Cardiac muscle cell (in vitro differentiated cells and primary cell): ENCODE results near the gene KLHL5. TPM values are rescaled to one million over a fixed set of nuclear protein-coding genes. Genes with fewer than 3 reads are reported as not detected.

Source experiments
- DNase-seq, 2 donors: peaks; one replicate each; pipeline versions ENCODE4 v3.0.0 to v3.0.0-alpha.2; 2010 to 2017; ENCODE audit warnings: low read depth in 1 of 2, low spot score in 1 of 2
- H3K27ac ChIP-seq: fragments of 200-600 bp; sonication (generic); 2 replicates; pipeline ENCODE4 v1.5.1; 2016
- H3K27me3 ChIP-seq: fragments of 200-600 bp; sonication (generic); 2 replicates; pipeline ENCODE4 v1.6.0; 2016; ENCODE audit warnings: control low read depth
- H3K36me3 ChIP-seq: fragments of 200-600 bp; sonication (generic); 2 replicates; pipeline ENCODE4 v1.5.1; 2016; ENCODE audit warnings: control low read depth
- H3K4me1 ChIP-seq: fragments of 200-600 bp; sonication (generic); 2 replicates; pipeline ENCODE4 v1.8.1; 2017; ENCODE audit warnings: low read depth, mild to moderate bottlenecking, mixed run types
- H3K4me3 ChIP-seq: fragments of 200-600 bp; sonication (generic); 2 replicates; pipeline ENCODE4 v1.5.1; 2016; ENCODE audit warnings: mild to moderate bottlenecking
- H3K9me3 ChIP-seq: fragments of 200-600 bp; sonication (generic); 2 replicates; pipeline ENCODE4 v1.5.1; 2017; ENCODE audit warnings: low read depth, mild to moderate bottlenecking, control low read depth
- polyA plus RNA-seq: library from polyadenylated mRNA; unstranded; fragments of >200 nt; fragmentation: Nextera tagmentation; extraction: Ambion mirVana; gene quantifications from 2 replicates; pipeline ENCODE4 v1.2.1, GENCODE V29; 2016
- total RNA-seq: library from RNA; depleted of rRNA; stranded (reverse); fragments of >200 nt; gene quantifications from 2 replicates; pipeline ENCODE4 v1.2.3, GENCODE V29; 2016
- TF ChIP-seq, protein P1 (sequence below): IDR thresholded peaks from 2 replicates; pipeline ENCODE4 v1.5.1; 2012; ENCODE audit warnings: low read depth, mild to moderate bottlenecking, low read length

KLHL5 gene
- total and polyA plus RNA-seq, 2 experiments from 2014 or later, result 20.7 to 27.7 TPM

DNA sequence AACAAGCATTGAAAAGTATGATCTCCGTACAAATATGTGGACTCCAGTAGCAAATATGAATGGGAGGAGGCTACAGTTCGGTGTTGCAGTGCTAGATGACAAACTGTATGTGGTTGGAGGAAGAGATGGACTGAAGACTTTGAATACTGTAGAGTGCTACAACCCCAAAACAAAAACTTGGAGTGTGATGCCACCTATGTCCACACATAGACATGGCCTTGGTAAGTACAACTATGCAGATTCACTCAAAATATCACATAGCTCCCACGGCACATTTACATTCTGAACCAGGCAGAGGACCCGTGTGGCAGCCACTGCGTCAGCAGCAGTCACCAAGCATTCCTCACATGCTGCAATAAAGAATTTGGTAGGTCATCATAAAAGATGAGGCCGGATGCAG lies 41.3 kb downstream of the KLHL5 start:
- Histone ChIP-seq H3K27me3 (no peaks in the 10 kb centered on the region), H3K27ac (no peak overlapping the region), H3K9me3 (no peaks in the 10 kb centered on the region), H3K36me3 (peaks cover 3% of the 10 kb centered on the region), H3K4me3 (no peak overlapping the region), H3K4me1 (no peaks in the 10 kb centered on the region)
- DNase-seq, result peak in 1 of 2 donors; percentile 3
- TF ChIP-seq, protein P1, sequence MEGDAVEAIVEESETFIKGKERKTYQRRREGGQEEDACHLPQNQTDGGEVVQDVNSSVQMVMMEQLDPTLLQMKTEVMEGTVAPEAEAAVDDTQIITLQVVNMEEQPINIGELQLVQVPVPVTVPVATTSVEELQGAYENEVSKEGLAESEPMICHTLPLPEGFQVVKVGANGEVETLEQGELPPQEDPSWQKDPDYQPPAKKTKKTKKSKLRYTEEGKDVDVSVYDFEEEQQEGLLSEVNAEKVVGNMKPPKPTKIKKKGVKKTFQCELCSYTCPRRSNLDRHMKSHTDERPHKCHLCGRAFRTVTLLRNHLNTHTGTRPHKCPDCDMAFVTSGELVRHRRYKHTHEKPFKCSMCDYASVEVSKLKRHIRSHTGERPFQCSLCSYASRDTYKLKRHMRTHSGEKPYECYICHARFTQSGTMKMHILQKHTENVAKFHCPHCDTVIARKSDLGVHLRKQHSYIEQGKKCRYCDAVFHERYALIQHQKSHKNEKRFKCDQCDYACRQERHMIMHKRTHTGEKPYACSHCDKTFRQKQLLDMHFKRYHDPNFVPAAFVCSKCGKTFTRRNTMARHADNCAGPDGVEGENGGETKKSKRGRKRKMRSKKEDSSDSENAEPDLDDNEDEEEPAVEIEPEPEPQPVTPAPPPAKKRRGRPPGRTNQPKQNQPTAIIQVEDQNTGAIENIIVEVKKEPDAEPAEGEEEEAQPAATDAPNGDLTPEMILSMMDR, result peak; percentile 2

DNA sequence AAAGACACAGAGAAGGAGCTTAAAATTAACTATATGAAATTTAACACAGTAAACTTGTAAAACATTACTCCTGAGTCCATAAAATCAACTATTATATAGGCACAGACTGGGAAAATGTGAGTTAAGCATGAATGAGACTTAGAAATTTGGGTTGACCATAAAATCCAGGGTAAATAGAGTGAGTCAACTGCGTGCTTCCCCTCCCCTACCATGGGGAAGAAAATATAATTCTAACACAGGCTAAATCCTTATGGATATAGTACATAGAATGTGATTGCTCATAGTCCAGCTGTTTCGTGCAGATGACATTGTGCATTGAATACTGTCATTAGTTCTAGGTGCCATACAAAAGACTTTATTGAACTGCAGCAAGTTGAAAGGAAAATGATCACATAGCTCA lies 42.2 kb downstream of the KLHL5 start:
- H3K27me3 ChIP-seq, result no peaks in the 10 kb centered on the region
- H3K9me3 ChIP-seq, result no peaks in the 10 kb centered on the region
- TF ChIP-seq, protein P1, result no peak
- no peak overlapping the region for H3K27ac ChIP-seq
- H3K4me1 ChIP-seq, result no peaks in the 10 kb centered on the region
- no peak overlapping the region for H3K4me3 ChIP-seq
- DNase-seq, result no peak
- H3K36me3 ChIP-seq, result peaks cover 3% of the 10 kb centered on the region

DNA sequence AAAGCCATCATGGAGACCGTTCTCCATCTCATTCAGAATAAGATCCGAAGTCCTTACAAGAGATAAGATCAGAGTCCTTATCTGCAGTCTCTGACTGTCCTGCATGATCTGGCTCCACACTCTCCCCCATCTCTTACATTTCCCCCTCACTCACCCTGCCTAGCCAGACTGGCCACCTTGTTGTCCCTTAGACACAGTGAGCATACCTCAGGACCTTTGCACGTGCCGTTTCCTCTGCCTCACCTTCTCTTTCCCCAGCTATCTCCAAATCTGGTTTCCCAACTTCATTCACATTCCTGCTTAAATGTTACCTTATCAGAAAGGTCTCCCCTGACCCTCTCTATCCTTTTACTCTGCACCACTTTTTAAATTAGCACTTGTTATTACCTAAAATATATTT lies 44.0 kb downstream of the KLHL5 start:
- Histone ChIP-seq H3K36me3 (peaks cover 3% of the 10 kb centered on the region), H3K4me1 (no peaks in the 10 kb centered on the region)
- DNase-seq, result no peak

DNA sequence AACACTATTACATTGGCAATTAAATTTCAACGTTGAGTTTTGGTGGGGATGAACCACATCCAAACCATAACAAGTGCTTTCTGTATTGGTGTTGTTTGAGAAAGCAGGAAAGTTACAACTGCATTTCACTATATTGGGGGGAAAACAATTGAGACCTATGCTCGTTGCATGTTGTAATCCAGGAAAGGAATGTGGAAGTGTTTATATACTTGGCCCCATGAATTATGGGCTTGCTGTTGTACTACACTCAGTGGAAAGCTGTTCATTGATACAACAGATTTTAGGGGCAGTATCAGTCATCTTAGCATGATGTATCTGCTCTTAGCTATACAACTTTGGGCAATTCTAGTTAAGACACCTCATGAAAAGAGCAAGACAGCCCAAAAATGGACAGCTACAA lies 52.4 kb downstream of the KLHL5 start:
- peaks cover 5% of the 10 kb centered on the region for H3K9me3 ChIP-seq
- no peaks in the 10 kb centered on the region for H3K27me3 ChIP-seq
- H3K4me3 ChIP-seq, result no peak overlapping the region
- DNase-seq, result no peak
- TF ChIP-seq, protein P1, result no peak
- no peaks in the 10 kb centered on the region for H3K36me3 ChIP-seq
- H3K27ac ChIP-seq, result no peak overlapping the region
- H3K4me1 ChIP-seq, result no peaks in the 10 kb centered on the region

More for the DNA sequence above, 44.0 kb downstream of the KLHL5 start:
- H3K4me3 ChIP-seq, result no peak overlapping the region
- no peaks in the 10 kb centered on the region for H3K27me3 ChIP-seq
- peaks cover under 1% of the 10 kb centered on the region for H3K9me3 ChIP-seq
- no peak overlapping the region for H3K27ac ChIP-seq
- TF ChIP-seq, protein P1, result no peak

DNA sequence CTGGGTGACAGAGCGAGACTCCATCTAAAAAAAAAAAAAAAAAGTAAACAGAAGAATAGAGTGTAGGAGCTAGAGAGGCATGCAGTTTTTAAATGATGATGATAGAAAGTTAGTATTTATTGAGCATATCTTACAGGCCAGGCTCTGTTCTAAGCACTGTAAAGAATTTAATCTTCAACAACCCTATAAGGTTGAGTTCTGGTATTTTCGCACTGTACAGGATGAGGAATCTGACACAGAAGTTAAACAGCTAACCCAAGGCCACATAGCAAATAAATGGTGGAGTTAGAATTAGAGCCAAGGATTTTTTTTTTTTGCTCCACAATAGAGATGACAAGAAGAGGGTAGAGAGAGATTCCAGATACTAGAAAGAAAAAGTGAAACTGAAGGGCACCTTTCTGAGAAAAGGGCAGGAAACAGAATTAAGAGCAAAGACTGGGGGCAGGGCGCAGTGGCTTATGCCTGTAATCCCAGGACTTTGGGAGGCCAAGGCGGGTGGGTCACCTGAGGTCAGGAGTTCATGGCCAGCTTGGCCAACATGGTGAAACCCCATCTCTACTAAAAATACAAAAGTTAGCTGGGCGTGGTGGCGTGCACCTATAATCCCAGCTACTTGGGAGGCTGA lies 56.1 kb downstream of the KLHL5 start:
- Histone ChIP-seq H3K4me1 (no peaks in the 10 kb centered on the region), H3K27me3 (no peaks in the 10 kb centered on the region), H3K4me3 (no peak overlapping the region), H3K9me3 (no peaks in the 10 kb centered on the region), H3K36me3 (no peaks in the 10 kb centered on the region), H3K27ac (no peak overlapping the region)
- no peak for DNase-seq
- TF ChIP-seq, protein P1, result no peak
